ENCODE data around the gene GUCD1. TPM values are rescaled to one million over a fixed set of nuclear protein-coding genes. Genes with fewer than 3 reads are reported as not detected.
A peak's percentile ranks its signal among the peaks of the same experiment; 100 is the strongest.

Gene GUCD1
- total RNA-seq, 1 donor from 2014 or later = 84.7 TPM

DNA sequence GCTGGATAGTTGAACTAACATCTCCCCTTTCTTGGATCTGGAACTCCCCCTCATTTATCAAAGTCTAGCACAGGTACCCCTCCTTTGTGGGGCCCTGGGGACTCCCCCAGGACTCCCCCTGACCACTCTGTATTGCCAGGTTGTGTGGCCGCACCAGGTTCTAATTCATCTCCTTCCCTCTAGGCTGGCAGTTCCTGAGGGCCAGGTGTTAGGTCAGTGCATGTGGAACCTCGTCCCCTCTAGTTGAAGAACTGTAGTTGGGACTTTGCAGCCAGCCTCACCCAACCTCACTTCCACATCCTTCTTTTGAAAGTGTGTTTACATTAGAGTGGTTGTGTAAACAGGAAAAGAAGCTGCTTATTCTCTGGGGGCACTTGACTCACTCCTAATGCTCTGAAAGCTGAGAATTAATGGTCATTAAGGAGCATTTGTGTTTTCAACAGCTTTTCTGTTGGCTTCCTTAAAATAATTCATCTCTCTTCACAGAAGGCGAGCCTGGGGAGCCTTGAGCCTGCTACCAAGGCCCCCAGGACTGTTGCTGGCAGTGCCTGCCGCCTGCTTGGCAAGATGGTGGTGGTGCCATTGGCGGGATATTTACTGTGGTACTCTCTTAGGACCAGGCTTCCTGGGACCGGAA is 48.0 kb downstream of the GUCD1 start:
- TF ChIP-seq, protein P1, sequence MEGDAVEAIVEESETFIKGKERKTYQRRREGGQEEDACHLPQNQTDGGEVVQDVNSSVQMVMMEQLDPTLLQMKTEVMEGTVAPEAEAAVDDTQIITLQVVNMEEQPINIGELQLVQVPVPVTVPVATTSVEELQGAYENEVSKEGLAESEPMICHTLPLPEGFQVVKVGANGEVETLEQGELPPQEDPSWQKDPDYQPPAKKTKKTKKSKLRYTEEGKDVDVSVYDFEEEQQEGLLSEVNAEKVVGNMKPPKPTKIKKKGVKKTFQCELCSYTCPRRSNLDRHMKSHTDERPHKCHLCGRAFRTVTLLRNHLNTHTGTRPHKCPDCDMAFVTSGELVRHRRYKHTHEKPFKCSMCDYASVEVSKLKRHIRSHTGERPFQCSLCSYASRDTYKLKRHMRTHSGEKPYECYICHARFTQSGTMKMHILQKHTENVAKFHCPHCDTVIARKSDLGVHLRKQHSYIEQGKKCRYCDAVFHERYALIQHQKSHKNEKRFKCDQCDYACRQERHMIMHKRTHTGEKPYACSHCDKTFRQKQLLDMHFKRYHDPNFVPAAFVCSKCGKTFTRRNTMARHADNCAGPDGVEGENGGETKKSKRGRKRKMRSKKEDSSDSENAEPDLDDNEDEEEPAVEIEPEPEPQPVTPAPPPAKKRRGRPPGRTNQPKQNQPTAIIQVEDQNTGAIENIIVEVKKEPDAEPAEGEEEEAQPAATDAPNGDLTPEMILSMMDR (IDR thresholded peaks at IDR 0.05) = no peak
- Mint-ChIP-seq H3K27me3 (ENCODE audit: low read depth) (no peaks in the 10 kb centered on the region), H3K4me1 (ENCODE audit: low read depth) (peaks cover 25% of the 10 kb centered on the region), H3K27ac (ENCODE audit: unreplicated experiment) (no peak overlapping the region), H3K9me3 (ENCODE audit: low read depth) (no peaks in the 10 kb centered on the region), H3K36me3 (ENCODE audit: low read depth) (no peaks in the 10 kb centered on the region), H3K4me3 (ENCODE audit: unreplicated experiment) (no peak overlapping the region)
- DNase-seq (ENCODE audit: low spot score) = no peak

DNA sequence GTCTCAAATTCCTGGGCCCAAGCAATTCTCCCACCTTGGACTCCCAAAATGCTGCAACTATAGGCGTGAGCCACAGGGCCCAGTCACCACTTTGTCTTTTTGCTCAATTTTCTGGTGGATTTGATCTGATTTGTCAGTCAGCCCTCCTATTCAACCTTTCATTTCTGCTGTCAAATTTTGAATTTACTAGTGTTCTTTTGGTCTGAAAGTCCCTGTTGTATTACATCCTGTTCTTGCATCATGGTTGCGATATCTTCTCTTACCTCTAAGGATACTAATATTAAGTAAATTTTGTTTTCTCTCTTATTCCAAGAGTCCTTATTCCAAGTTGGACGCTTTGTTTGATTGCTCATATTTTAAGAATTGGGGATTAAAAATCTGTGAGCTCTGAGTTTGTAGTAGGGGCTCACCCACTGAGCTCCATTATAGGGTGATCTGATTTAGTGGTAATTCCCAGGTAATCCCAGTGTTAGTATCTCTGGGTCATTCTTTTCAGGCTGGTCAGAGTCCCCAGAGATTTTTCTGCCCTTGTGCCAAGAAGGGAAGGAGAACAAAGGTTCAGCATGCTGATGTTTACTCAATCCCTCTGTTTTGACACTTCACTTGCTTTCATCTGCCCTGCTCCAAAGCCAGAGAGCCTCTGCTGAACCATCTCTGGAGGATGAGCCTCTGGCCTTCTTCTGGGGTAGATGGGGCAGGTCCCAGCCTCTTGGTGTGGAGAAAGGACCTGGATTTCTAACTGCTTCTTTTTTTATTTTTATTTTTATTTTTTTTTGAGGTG is 49.8 kb downstream of the GUCD1 start:
- peaks cover 9% of the 10 kb centered on the region for H3K4me1 Mint-ChIP-seq (ENCODE audit: low read depth)
- peaks cover 2% of the 10 kb centered on the region for H3K27me3 Mint-ChIP-seq (ENCODE audit: low read depth)
- no peaks in the 10 kb centered on the region for H3K36me3 Mint-ChIP-seq (ENCODE audit: low read depth)
- no peak overlapping the region for H3K4me3 Mint-ChIP-seq (ENCODE audit: unreplicated experiment)
- TF ChIP-seq, protein P1 (IDR thresholded peaks at IDR 0.05) = no peak
- H3K27ac Mint-ChIP-seq (ENCODE audit: unreplicated experiment) = no peak overlapping the region
- H3K9me3 Mint-ChIP-seq (ENCODE audit: low read depth) = no peaks in the 10 kb centered on the region
- no peak for DNase-seq (ENCODE audit: low spot score)

DNA sequence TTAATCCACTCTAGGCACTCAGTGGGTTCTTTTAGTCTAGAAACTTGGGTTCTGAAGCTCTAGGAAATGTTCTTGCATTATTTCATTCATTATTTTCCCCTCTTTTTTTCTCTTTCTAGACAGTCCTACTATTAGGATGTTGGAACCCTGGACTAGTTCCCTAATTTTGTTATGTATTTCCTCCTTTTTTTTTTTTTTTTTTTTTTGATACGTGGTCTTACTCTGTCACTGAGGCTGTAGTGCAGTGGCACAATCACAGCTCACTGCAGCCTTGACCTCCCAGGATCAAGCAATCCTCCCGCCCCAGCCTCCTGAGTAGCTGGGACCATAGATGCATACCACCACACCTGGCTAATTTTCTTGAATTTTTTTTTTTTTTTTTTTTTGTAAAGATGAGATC is 50.4 kb downstream of the GUCD1 start:
- H3K9me3 Mint-ChIP-seq (ENCODE audit: low read depth) = no peaks in the 10 kb centered on the region
- H3K4me1 Mint-ChIP-seq (ENCODE audit: low read depth) = peaks cover 9% of the 10 kb centered on the region
- H3K36me3 Mint-ChIP-seq (ENCODE audit: low read depth) = no peaks in the 10 kb centered on the region
- peaks cover 2% of the 10 kb centered on the region for H3K27me3 Mint-ChIP-seq (ENCODE audit: low read depth)
- TF ChIP-seq, protein P1 (IDR thresholded peaks at IDR 0.05) = no peak
- H3K27ac Mint-ChIP-seq (ENCODE audit: unreplicated experiment) = no peak overlapping the region
- no peak for DNase-seq (ENCODE audit: low spot score)
- no peak overlapping the region for H3K4me3 Mint-ChIP-seq (ENCODE audit: unreplicated experiment)

DNA sequence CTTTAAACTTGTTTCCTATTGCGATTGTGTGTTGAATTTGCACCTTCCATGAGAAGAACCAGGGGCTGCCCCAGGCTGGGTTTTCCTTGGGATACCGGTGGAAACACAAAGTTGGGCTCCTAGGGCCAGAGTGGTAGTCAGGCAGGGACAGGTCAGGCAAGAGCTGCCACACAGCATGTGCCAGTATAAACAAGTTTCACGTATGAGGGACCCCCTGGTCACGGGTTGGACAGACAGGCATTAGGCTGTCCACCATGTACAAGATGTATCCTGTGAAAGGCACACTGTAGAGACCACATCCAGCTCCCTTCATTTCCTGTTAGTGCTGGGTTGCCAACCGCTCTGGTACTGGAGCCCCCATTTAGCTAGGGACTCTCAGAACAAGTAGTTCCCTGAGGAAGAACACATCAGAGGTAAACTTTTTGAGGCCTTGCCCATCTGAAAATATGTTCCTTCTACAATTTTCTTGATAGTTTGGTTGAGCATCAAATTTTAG is 51.0 kb downstream of the GUCD1 start:
- Mint-ChIP-seq H3K27ac (ENCODE audit: unreplicated experiment) (no peak overlapping the region), H3K27me3 (ENCODE audit: low read depth) (peaks cover 2% of the 10 kb centered on the region), H3K36me3 (ENCODE audit: low read depth) (no peaks in the 10 kb centered on the region), H3K9me3 (ENCODE audit: low read depth) (no peaks in the 10 kb centered on the region), H3K4me1 (ENCODE audit: low read depth) (peaks cover 9% of the 10 kb centered on the region), H3K4me3 (ENCODE audit: unreplicated experiment) (no peak overlapping the region)
- peak; percentile 35 for DNase-seq (ENCODE audit: low spot score)
- TF ChIP-seq, protein P1 (IDR thresholded peaks at IDR 0.05) = no peak

DNA sequence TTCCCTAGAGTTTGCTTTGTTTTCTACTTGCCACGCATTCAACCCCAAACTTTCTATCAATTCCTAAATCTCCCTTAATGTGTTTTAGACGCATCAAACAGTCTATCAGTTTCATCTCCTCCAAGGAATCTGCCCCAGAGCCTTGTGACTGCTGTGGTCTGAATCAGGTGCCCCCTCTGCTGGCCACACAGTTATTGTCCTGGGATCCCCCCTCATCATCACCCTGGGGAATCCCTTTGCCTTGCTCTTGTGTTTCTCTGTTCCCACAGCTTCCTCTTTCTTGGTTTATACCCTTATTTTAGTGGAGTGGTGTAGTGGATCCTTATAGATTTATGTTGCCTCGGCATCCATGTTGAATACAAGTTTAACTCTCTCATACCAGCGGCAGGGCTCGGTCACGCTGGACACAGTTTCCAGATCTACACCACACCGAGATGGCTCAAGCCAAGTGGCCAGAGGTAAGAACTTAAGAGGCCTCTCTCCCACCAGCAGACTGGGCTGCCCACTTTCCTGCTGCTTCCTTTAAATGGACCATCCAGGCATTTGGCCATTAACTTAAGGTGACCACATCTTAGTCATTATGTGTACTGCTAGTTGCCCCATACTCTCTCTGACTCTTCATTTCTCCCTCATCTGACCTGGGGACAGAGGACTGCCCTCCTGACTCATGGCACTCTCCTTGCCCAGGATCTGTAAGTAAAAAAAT is 51.6 kb downstream of the GUCD1 start:
- Mint-ChIP-seq H3K4me1 (ENCODE audit: low read depth) (peaks cover 9% of the 10 kb centered on the region), H3K27me3 (ENCODE audit: low read depth) (peaks cover 3% of the 10 kb centered on the region), H3K9me3 (ENCODE audit: low read depth) (no peaks in the 10 kb centered on the region), H3K4me3 (ENCODE audit: unreplicated experiment) (no peak overlapping the region), H3K36me3 (ENCODE audit: low read depth) (no peaks in the 10 kb centered on the region), H3K27ac (ENCODE audit: unreplicated experiment) (no peak overlapping the region)
- TF ChIP-seq, protein P1 (IDR thresholded peaks at IDR 0.05) = peak; percentile 85
- DNase-seq (ENCODE audit: low spot score) = peak; percentile 47
